ENCODE data around the gene TEX38. TPM values are rescaled to one million over a fixed set of nuclear protein-coding genes. Genes with fewer than 3 reads are reported as not detected.

Gene TEX38
- total and polyA plus RNA-seq, 2 of the 13 experiments (the other 11 are each of a cell fraction or from before 2014, with no cell fraction given): 0.18 TPM; not detected in 1

- TF ChIP-seq HNRNPL (IDR thresholded peaks at IDR 0.05; ENCODE audit: low read depth, low read length) (no peak), ZNF460 (CRISPR knock-in tag; IDR thresholded peaks at IDR 0.05; ENCODE audit: borderline replicate concordance) (no peak), ELF3 (CRISPR knock-in tag; IDR thresholded peaks at IDR 0.05) (peak; percentile 82), NRL (CRISPR knock-in tag; IDR thresholded peaks at IDR 0.05; ENCODE audit: borderline replicate concordance) (peak; percentile 57), ZNF878 (CRISPR knock-in tag; IDR thresholded peaks at IDR 0.05) (no peak), PAXIP1 (CRISPR knock-in tag; conservative IDR thresholded peaks at IDR 0.05) (peak; percentile 57), FIP1L1 (IDR thresholded peaks at IDR 0.05; ENCODE audit: borderline replicate concordance, insufficient read depth, low read depth, low read length) (no peak), HNRNPUL1 (IDR thresholded peaks at IDR 0.05; ENCODE audit: low read depth, low read length) (no peak), MXD4 (CRISPR knock-in tag; IDR thresholded peaks at IDR 0.05) (peak; percentile 44; the same call in 1 of the 2 replicates), TEAD3 (CRISPR knock-in tag; optimal IDR thresholded peaks at IDR 0.05; ENCODE audit: borderline replicate concordance) (peak; percentile 36), SATB2 (CRISPR knock-in tag; IDR thresholded peaks at IDR 0.05) (no peak), SALL1 (CRISPR knock-in tag; IDR thresholded peaks at IDR 0.05) (peak; percentile 80), DR1 (CRISPR knock-in tag; IDR thresholded peaks at IDR 0.05) (peak; percentile 66; the same call in 1 of the 2 replicates), ARNT2 (CRISPR knock-in tag; IDR thresholded peaks at IDR 0.05; ENCODE audit: low read depth) (peak; percentile 82), YY1 (IDR thresholded peaks at IDR 0.05; ENCODE audit: insufficient read depth, insufficient replicate concordance, low read depth, low read length) (peak; percentile 64), GLMP (CRISPR knock-in tag; IDR thresholded peaks at IDR 0.05; ENCODE audit: borderline replicate concordance) (no peak), BRCA1 (CRISPR knock-in tag; IDR thresholded peaks at IDR 0.05) (0 out of 2 replicates have a peak, but pooled peaks have one; percentile 48), ZNF567 (CRISPR knock-in tag; IDR thresholded peaks at IDR 0.05; ENCODE audit: borderline replicate concordance) (no peak), CBFB (CRISPR knock-in tag; IDR thresholded peaks at IDR 0.05) (peak; percentile 38; the same call in 1 of the 2 replicates), NFATC3 (CRISPR knock-in tag; IDR thresholded peaks at IDR 0.05) (no peak), KDM2A (CRISPR knock-in tag; IDR thresholded peaks at IDR 0.05; ENCODE audit: borderline replicate concordance, low read depth) (peak; percentile 87)
These were observed 47.3 kb downstream of the TEX38 start, which contains the start of gene EFCAB14 (continued) for GRCh38 chr1:46718727-46719622.
